ENCODE results near the gene TRABD.
A peak's percentile ranks its signal among the peaks of the same experiment; 100 is the strongest.

Gene TRABD

GRCh38 chr22:50225200-50225969 is 39.7 kb downstream of the TRABD start:
- no peak for TF ChIP-seq GATA1 (IDR thresholded peaks at IDR 0.05; ENCODE audit: low read depth, low read length)
- TF ChIP-seq POLR2A (IDR thresholded peaks at IDR 0.05; ENCODE audit: low read length), result no peak
- DNase-seq, result no peak

DNA sequence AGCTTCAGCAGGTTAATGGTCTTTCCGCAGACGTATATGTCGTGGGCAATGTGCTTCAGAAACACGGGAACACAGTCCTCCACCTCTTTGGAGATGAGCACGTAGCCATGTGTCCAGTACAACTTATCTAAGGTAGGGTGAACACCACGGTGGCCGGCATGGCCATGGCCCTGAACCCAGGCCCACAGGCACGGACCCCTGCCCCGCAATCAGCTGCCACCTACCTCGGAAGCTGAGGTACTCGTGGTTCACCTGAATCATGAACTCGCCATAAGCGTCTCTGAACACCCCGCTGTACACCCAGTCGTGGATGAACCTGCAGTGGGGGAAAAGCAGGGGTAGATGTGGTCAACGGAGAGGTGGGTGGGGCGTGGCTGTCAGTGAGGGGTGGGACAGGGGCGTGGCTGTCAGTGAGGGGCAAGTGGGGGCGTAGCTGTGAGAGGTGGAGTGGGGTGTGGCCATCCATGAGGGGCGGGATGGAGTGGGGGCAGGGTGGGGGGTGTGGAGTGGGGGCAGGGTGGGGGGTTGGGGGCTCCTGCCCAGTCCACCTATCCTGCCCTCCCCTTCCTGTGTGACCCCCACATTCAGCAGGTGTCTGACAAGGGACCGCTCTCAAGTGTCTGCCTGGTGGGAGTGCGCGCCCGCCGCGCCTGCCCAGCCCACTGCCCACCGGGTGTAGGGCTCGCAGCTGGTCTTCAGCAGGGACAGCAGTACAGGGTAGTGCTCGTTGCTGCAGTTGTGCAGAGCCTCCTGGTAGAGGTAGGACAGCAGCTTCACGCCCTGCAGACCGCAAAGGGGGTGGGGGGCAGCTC is 40.6 kb downstream of the TRABD start:
- DNase-seq, result no peak
- TF ChIP-seq POLR2A (IDR thresholded peaks at IDR 0.05; ENCODE audit: low read length), result no peak
- no peak for TF ChIP-seq GATA1 (IDR thresholded peaks at IDR 0.05; ENCODE audit: low read depth, low read length)

- no peak for TF ChIP-seq GATA1 (IDR thresholded peaks at IDR 0.05; ENCODE audit: low read depth, low read length)
- DNase-seq, result no peak
These were observed 41.1 kb downstream of the TRABD start for GRCh38 chr22:50226875-50227165.

DNA sequence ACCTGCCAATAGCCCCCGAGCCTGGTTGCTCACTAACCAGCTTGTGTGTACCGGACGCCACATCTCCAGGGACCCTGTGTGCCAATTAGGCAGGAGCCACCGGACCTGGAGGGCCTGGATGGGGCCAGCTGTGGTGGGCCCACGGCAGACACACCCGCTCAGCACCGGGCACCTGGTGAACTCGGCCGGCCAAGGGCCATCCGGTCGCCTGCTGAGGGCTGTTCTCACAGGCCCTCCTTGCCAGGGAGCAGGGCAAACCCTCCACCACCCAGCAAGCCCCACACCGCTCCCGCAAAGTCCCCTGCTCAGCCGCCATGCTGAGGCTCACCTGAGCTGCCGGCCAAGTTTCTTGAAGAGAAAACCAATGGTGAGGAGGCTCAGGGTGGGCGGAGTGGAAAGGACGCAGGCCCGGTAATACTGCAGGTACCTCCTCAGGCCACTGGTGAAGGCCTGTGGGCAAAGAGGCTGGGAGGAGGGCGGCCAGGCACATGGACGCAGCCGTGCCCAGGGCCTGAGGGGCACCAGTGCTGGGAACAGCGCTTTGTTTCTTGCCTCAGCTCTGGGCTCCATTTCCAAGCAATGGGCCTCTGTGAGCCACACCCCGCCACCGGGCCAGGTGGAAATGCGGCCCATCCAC is 42.0 kb downstream of the TRABD start:
- no peak for DNase-seq
- TF ChIP-seq GATA1 (IDR thresholded peaks at IDR 0.05; ENCODE audit: low read depth, low read length), result no peak
- TF ChIP-seq POLR2A (IDR thresholded peaks at IDR 0.05; ENCODE audit: low read length), result no peak

- TF ChIP-seq GATA1 (IDR thresholded peaks at IDR 0.05; ENCODE audit: low read depth, low read length) (no peak), POLR2A (IDR thresholded peaks at IDR 0.05; ENCODE audit: low read length) (no peak)
- no peak for DNase-seq
These were observed 42.7 kb downstream of the TRABD start for GRCh38 chr22:50228366-50228765.

GRCh38 chr22:50229370-50229769 is 43.7 kb downstream of the TRABD start:
- TF ChIP-seq GATA1 (IDR thresholded peaks at IDR 0.05; ENCODE audit: low read depth, low read length), result no peak
- no peak for TF ChIP-seq POLR2A (IDR thresholded peaks at IDR 0.05; ENCODE audit: low read length)
- no peak for DNase-seq

- no peak for DNase-seq
- no peak for TF ChIP-seq GATA1 (IDR thresholded peaks at IDR 0.05; ENCODE audit: low read depth, low read length)
- no peak for TF ChIP-seq POLR2A (IDR thresholded peaks at IDR 0.05; ENCODE audit: low read length)
These were observed 46.9 kb downstream of the TRABD start for GRCh38 chr22:50232481-50233151.

DNA sequence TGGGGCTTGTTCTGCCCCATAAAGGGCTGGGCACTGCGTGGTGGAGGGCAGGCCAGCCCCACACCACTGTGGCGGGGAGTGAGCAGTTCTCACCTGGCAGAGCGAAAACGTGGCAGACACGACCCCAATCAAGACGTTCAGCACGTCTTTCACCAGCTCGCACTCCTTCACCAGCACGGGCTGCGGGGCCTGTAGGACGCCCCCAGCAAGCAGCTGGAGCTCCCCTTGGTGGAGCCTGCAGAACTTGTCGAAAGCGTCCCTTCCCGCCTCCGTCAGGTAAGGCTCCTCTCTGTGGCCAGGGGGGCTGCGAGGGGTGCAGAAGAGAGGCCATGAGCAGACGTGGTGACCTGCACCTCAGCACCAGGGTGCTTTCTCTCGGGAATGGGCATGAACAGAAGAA is 47.5 kb downstream of the TRABD start:
- no peak for DNase-seq
- no peak for TF ChIP-seq GATA1 (IDR thresholded peaks at IDR 0.05; ENCODE audit: low read depth, low read length)
- TF ChIP-seq POLR2A (IDR thresholded peaks at IDR 0.05; ENCODE audit: low read length), result no peak

GRCh38 chr22:50236731-50237409 is 51.2 kb downstream of the TRABD start:
- TF ChIP-seq POLR2A (IDR thresholded peaks at IDR 0.05; ENCODE audit: low read length) (no peak), GATA1 (IDR thresholded peaks at IDR 0.05; ENCODE audit: low read depth, low read length) (no peak)
- DNase-seq, result peak; percentile 24 to 44

GRCh38 chr22:50238755-50239154 is 53.0 kb downstream of the TRABD start:
- no peak for TF ChIP-seq POLR2A (IDR thresholded peaks at IDR 0.05; ENCODE audit: low read length)
- TF ChIP-seq GATA1 (IDR thresholded peaks at IDR 0.05; ENCODE audit: low read depth, low read length), result no peak
- no peak for DNase-seq

- DNase-seq, result no peak
- TF ChIP-seq POLR2A (IDR thresholded peaks at IDR 0.05; ENCODE audit: low read length) (no peak), GATA1 (IDR thresholded peaks at IDR 0.05; ENCODE audit: low read depth, low read length) (no peak)
These were observed 56.8 kb downstream of the TRABD start for GRCh38 chr22:50242406-50242949.

DNA sequence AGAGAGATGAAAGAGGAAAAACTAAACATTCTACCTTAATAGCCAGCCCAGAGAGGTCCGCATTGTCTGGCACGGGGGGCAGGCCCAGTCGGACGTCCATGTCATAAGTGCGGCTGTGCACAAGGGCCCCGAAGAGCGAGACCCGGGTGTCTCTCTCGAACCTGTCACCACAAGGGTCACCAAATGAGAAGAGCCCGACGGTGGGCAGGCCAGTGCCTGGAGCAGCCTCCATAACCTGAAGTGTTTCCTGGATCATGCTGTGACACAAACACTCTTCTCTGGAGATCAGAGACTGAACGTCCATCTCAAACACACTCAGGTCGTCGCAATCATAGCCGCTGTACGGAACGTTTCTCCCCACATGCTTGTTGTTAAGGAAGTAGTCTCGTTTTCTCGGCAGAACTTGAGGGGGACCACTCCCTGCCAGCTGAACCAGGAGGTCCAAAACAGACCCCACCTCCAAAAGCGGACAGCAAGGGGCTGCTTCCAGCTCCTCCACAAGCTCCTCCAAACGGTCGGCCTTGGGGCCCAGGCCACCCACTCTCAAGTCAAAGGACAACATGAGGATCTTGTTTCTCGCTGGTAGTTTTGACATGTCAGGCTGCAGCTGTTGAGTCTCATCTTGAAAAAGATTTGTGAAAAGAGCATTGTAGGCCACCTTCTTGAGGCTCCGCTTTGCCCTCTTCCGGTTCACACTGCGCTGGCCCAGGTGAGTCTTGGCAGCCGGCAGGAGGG is 58.1 kb downstream of the TRABD start:
- no peak for TF ChIP-seq GATA1 (IDR thresholded peaks at IDR 0.05; ENCODE audit: low read depth, low read length)
- no peak for TF ChIP-seq POLR2A (IDR thresholded peaks at IDR 0.05; ENCODE audit: low read length)
- peak in 1 of 2 experiments; percentile 58 for DNase-seq

All from erythroblast (primary cell).